Ascending aorta (tissue), 2 donors: ENCODE results near the gene CFAP77. TPM values are rescaled to one million over a fixed set of nuclear protein-coding genes. Genes with fewer than 3 reads are reported as not detected.

Experiments
- DNase-seq, 2 donors: peaks; one replicate each; pipeline ENCODE4 v3.0.0-alpha.2; 2019; ENCODE audit warnings: low spot score in 2 of 2
- H3K27ac ChIP-seq, 2 donors: fragments of 200-600 bp; sonication (generic); one replicate each; pipeline ENCODE4 v1.5.1; 2016 to 2017; ENCODE audit warnings: mild to moderate bottlenecking in 1 of 2
- H3K27me3 ChIP-seq: fragments of 200-600 bp; sonication (generic); one replicate; pipeline ENCODE4 v1.5.1; 2017
- H3K36me3 ChIP-seq, 2 donors: fragments of 200-600 bp; sonication (generic); one replicate each; pipeline ENCODE4 v1.5.1; 2016
- H3K4me1 ChIP-seq, 2 donors: fragments of 200-600 bp; sonication (generic); one replicate each; pipeline ENCODE4 v1.5.1; 2016 to 2017; ENCODE audit warnings: mild to moderate bottlenecking in 1 of 2
- H3K4me3 ChIP-seq, 2 donors: fragments of 200-600 bp; sonication (generic); one replicate each; pipeline ENCODE4 v1.5.1; 2016 to 2017; ENCODE audit warnings: mild to moderate bottlenecking in 1 of 2
- H3K9me3 ChIP-seq, 2 donors: fragments of 200-600 bp; sonication (generic); one replicate each; pipeline ENCODE4 v1.5.1; 2016
- intact Hi-C: fragments of 100-400 bp; cut with DNase I; formaldehyde crosslinking; loops from one replicate; pipeline ENCODE4 v1.15.1; 2023
- total RNA-seq: library from RNA; depleted of rRNA; stranded (reverse); fragments of >200 nt; gene quantifications from one replicate; pipeline ENCODE4 v1.1.0, GENCODE V29; 2016
- TF ChIP-seq, protein P1 (sequence below), 3 experiments: fragments of 200-600 bp in 2 of 3; fragments of 450-650 bp in 1 of 3; sonication (generic) in 2 of 3; IDR thresholded peaks; one replicate each; pipeline ENCODE4 v1.5.1; 2016 to 2019; ENCODE audit warnings: antibody characterized with exemption in 3 of 3, mild to moderate bottlenecking in 1 of 3, moderate library complexity in 1 of 3

Gene CFAP77
- total RNA-seq, 1 donor from 2014 or later, result not detected

GRCh38 chr9:132447902-132448301 lies 37.9 kb downstream of the CFAP77 start:
- intact Hi-C loops, result no loop called here
- no peak for DNase-seq
- Histone ChIP-seq H3K27me3 (no peaks in the 10 kb centered on the region), H3K36me3 (no peaks in the 10 kb centered on the region), H3K9me3 (no peaks in the 10 kb centered on the region), H3K4me1 (no peaks in the 10 kb centered on the region), H3K4me3 (no peak overlapping the region), H3K27ac (no peak overlapping the region)
- TF ChIP-seq, protein P1, sequence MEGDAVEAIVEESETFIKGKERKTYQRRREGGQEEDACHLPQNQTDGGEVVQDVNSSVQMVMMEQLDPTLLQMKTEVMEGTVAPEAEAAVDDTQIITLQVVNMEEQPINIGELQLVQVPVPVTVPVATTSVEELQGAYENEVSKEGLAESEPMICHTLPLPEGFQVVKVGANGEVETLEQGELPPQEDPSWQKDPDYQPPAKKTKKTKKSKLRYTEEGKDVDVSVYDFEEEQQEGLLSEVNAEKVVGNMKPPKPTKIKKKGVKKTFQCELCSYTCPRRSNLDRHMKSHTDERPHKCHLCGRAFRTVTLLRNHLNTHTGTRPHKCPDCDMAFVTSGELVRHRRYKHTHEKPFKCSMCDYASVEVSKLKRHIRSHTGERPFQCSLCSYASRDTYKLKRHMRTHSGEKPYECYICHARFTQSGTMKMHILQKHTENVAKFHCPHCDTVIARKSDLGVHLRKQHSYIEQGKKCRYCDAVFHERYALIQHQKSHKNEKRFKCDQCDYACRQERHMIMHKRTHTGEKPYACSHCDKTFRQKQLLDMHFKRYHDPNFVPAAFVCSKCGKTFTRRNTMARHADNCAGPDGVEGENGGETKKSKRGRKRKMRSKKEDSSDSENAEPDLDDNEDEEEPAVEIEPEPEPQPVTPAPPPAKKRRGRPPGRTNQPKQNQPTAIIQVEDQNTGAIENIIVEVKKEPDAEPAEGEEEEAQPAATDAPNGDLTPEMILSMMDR (IDR thresholded peaks at IDR 0.05), result no peak

- Histone ChIP-seq H3K9me3 (no peaks in the 10 kb centered on the region), H3K4me3 (no peak overlapping the region), H3K27me3 (no peaks in the 10 kb centered on the region), H3K4me1 (no peaks in the 10 kb centered on the region), H3K27ac (no peak overlapping the region), H3K36me3 (no peaks in the 10 kb centered on the region)
- DNase-seq, result no peak
- intact Hi-C loops, result no loop called here
- TF ChIP-seq, protein P1 (IDR thresholded peaks at IDR 0.05), result no peak
Measured at GRCh38 chr9:132451276-132451675, 41.3 kb downstream of the CFAP77 start.

- Histone ChIP-seq H3K27ac (no peak overlapping the region), H3K4me1 (no peaks in the 10 kb centered on the region), H3K4me3 (no peak overlapping the region), H3K36me3 (no peaks in the 10 kb centered on the region), H3K9me3 (no peaks in the 10 kb centered on the region), H3K27me3 (peaks cover 6% of the 10 kb centered on the region)
- intact Hi-C loops, result no loop called here
- no peak for DNase-seq
- TF ChIP-seq, protein P1 (IDR thresholded peaks at IDR 0.05), result no peak
Measured at GRCh38 chr9:132456241-132456640, 46.2 kb downstream of the CFAP77 start.

- H3K4me3 ChIP-seq, result no peak overlapping the region
- TF ChIP-seq, protein P1 (IDR thresholded peaks at IDR 0.05), result no peak
- no peaks in the 10 kb centered on the region for H3K36me3 ChIP-seq
- H3K27ac ChIP-seq, result no peak overlapping the region
- H3K27me3 ChIP-seq, result peaks cover 6% of the 10 kb centered on the region
- intact Hi-C loops, result no loop called here
- DNase-seq, result no peak
- no peaks in the 10 kb centered on the region for H3K9me3 ChIP-seq
- H3K4me1 ChIP-seq, result no peaks in the 10 kb centered on the region
Measured at GRCh38 chr9:132457504-132458236, 47.7 kb downstream of the CFAP77 start.

DNA sequence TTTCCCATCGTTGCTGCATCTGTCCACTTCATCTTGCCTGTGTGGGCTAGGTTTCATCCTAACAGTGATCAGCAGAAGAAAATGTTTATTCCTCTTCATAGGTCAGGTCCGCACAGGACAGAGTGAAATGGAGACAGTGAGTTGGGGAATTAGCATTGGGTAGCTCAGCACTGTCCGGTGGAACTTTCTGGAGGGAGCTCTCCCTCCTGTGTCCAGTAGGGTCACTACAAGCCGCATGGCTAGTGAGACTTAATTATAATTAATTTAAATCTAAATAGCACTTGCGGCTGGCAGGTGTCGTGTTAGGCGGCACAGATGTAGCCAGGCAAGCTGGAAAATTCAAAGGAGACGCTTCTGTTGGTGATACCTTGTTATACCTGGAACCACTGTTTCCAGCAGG lies 48.4 kb downstream of the CFAP77 start:
- Histone ChIP-seq H3K27ac (no peak overlapping the region), H3K4me1 (no peaks in the 10 kb centered on the region), H3K9me3 (no peaks in the 10 kb centered on the region), H3K36me3 (no peaks in the 10 kb centered on the region), H3K4me3 (no peak overlapping the region), H3K27me3 (peaks cover 6% of the 10 kb centered on the region)
- TF ChIP-seq, protein P1 (IDR thresholded peaks at IDR 0.05), result no peak
- no peak for DNase-seq
- intact Hi-C loops, result no loop called here
